ENCODE measurements around the gene NRP2. TPM values are rescaled to one million over a fixed set of nuclear protein-coding genes. Genes with fewer than 3 reads are reported as not detected.

NRP2 gene
- total and polyA plus RNA-seq, 4 experiments from 2014 or later: 1.1 to 2.1 TPM; not detected in 2

GRCh38 chr2:205642599-205643356 is 39.5 kb upstream of the NRP2 start:
- intact Hi-C loops (cut with micrococcal nuclease): no loop called here
- Mint-ChIP-seq H3K27me3 (peaks cover 6 to 11% of the 10 kb centered on the region in 2 donors), H3K27ac (no peak overlapping the region), H3K36me3 (no peaks in the 10 kb centered on the region), H3K4me3 (no peak overlapping the region), H3K9me3 (peaks cover 0 to 3% (median 0%) of the 10 kb centered on the region in 8 donors), H3K4me1 (peaks cover 0 to 1% (median under 1%) of the 10 kb centered on the region in 4 donors)
- ChIA-PET CTCF (ENCODE audit: partially characterized antibody) (no interaction called here), POLR2A (ENCODE audit: partially characterized antibody) (no interaction called here)
- Histone ChIP-seq H3K4me3 (ENCODE audit: low read length in 2 of 2) (no peak overlapping the region), H3K27me3 (ENCODE audit: insufficient read depth, low read length) (no peaks in the 10 kb centered on the region), H3K36me3 (ENCODE audit: insufficient read depth, low read length) (no peaks in the 10 kb centered on the region), H3K9me3 (ENCODE audit: control insufficient read depth in 1 of 2, low read length in 2 of 2) (no peaks in the 10 kb centered on the region), H3K4me1 (ENCODE audit: insufficient read depth, low read length) (no peaks in the 10 kb centered on the region), H3K27ac (ENCODE audit: low read depth, low read length) (no peak overlapping the region)
- DNase-seq: no peak

GRCh38 chr2:205643391-205643885 is 38.9 kb upstream of the NRP2 start:
- Mint-ChIP-seq H3K4me1 (no peaks in the 10 kb centered on the region), H3K4me3 (no peak overlapping the region), H3K27me3 (peaks cover 6 to 11% of the 10 kb centered on the region in 2 donors), H3K9me3 (peaks cover 0 to 3% (median 0%) of the 10 kb centered on the region in 8 donors), H3K27ac (no peak overlapping the region), H3K36me3 (no peaks in the 10 kb centered on the region)
- H3K4me3 ChIP-seq (ENCODE audit: low read length in 2 of 2): no peak overlapping the region
- H3K36me3 ChIP-seq (ENCODE audit: insufficient read depth, low read length): no peaks in the 10 kb centered on the region
- H3K4me1 ChIP-seq (ENCODE audit: insufficient read depth, low read length): no peaks in the 10 kb centered on the region
- no peak for DNase-seq
- CTCF ChIA-PET (ENCODE audit: partially characterized antibody): no interaction called here
- intact Hi-C loops (cut with micrococcal nuclease): no loop called here
- no peaks in the 10 kb centered on the region for H3K27me3 ChIP-seq (ENCODE audit: insufficient read depth, low read length)
- POLR2A ChIA-PET (ENCODE audit: partially characterized antibody): no interaction called here
- no peaks in the 10 kb centered on the region for H3K9me3 ChIP-seq (ENCODE audit: control insufficient read depth in 1 of 2, low read length in 2 of 2)
- H3K27ac ChIP-seq (ENCODE audit: low read depth, low read length): no peak overlapping the region

GRCh38 chr2:205644018-205644417 is 38.3 kb upstream of the NRP2 start:
- Mint-ChIP-seq H3K4me1 (no peaks in the 10 kb centered on the region), H3K9me3 (peaks cover 0 to 3% (median 0%) of the 10 kb centered on the region in 8 donors), H3K4me3 (no peak overlapping the region), H3K36me3 (no peaks in the 10 kb centered on the region), H3K27me3 (peaks cover 6 to 11% of the 10 kb centered on the region in 2 donors), H3K27ac (no peak overlapping the region)
- Histone ChIP-seq H3K4me1 (ENCODE audit: insufficient read depth, low read length) (no peaks in the 10 kb centered on the region), H3K36me3 (ENCODE audit: insufficient read depth, low read length) (no peaks in the 10 kb centered on the region), H3K27ac (ENCODE audit: low read depth, low read length) (no peak overlapping the region), H3K27me3 (ENCODE audit: insufficient read depth, low read length) (no peaks in the 10 kb centered on the region), H3K4me3 (ENCODE audit: low read length in 2 of 2) (no peak overlapping the region), H3K9me3 (ENCODE audit: control insufficient read depth in 1 of 2, low read length in 2 of 2) (no peaks in the 10 kb centered on the region)
- intact Hi-C loops (cut with micrococcal nuclease): no loop called here
- ChIA-PET POLR2A (ENCODE audit: partially characterized antibody) (no interaction called here), CTCF (ENCODE audit: partially characterized antibody) (no interaction called here)
- DNase-seq: no peak

- CTCF ChIA-PET (ENCODE audit: partially characterized antibody): no interaction called here
- no peaks in the 10 kb centered on the region for H3K36me3 ChIP-seq (ENCODE audit: insufficient read depth, low read length)
- Mint-ChIP-seq H3K9me3 (no peaks in the 10 kb centered on the region), H3K27me3 (peaks cover 6 to 11% of the 10 kb centered on the region in 2 donors), H3K4me1 (no peaks in the 10 kb centered on the region), H3K36me3 (no peaks in the 10 kb centered on the region), H3K27ac (no peak overlapping the region), H3K4me3 (no peak overlapping the region)
- no peak for DNase-seq
- no peak overlapping the region for H3K27ac ChIP-seq (ENCODE audit: low read depth, low read length)
- intact Hi-C loops (cut with micrococcal nuclease): no loop called here
- H3K4me1 ChIP-seq (ENCODE audit: insufficient read depth, low read length): no peaks in the 10 kb centered on the region
- no peak overlapping the region for H3K4me3 ChIP-seq (ENCODE audit: low read length in 2 of 2)
- H3K9me3 ChIP-seq (ENCODE audit: control insufficient read depth in 1 of 2, low read length in 2 of 2): no peaks in the 10 kb centered on the region
- POLR2A ChIA-PET (ENCODE audit: partially characterized antibody): no interaction called here
- H3K27me3 ChIP-seq (ENCODE audit: insufficient read depth, low read length): no peaks in the 10 kb centered on the region
Measured at GRCh38 chr2:205646680-205647079, 35.6 kb upstream of the NRP2 start.

GRCh38 chr2:205650450-205650849 is 31.9 kb upstream of the NRP2 start:
- Histone ChIP-seq H3K4me1 (ENCODE audit: insufficient read depth, low read length) (no peaks in the 10 kb centered on the region), H3K4me3 (ENCODE audit: low read length in 2 of 2) (no peak overlapping the region), H3K27me3 (ENCODE audit: insufficient read depth, low read length) (no peaks in the 10 kb centered on the region), H3K36me3 (ENCODE audit: insufficient read depth, low read length) (no peaks in the 10 kb centered on the region), H3K27ac (ENCODE audit: low read depth, low read length) (no peak overlapping the region), H3K9me3 (ENCODE audit: control insufficient read depth in 1 of 2, low read length in 2 of 2) (no peaks in the 10 kb centered on the region)
- no peaks in the 10 kb centered on the region for H3K9me3 Mint-ChIP-seq
- intact Hi-C loops (cut with micrococcal nuclease): no loop called here
- H3K4me1 Mint-ChIP-seq: no peaks in the 10 kb centered on the region
- ChIA-PET POLR2A (ENCODE audit: partially characterized antibody) (no interaction called here), CTCF (ENCODE audit: partially characterized antibody) (no interaction called here)
- H3K27ac Mint-ChIP-seq: no peak overlapping the region
- no peak for DNase-seq
- no peaks in the 10 kb centered on the region for H3K36me3 Mint-ChIP-seq
- no peak overlapping the region for H3K4me3 Mint-ChIP-seq
- H3K27me3 Mint-ChIP-seq: peaks cover 0 to 3% of the 10 kb centered on the region in 2 donors

DNA sequence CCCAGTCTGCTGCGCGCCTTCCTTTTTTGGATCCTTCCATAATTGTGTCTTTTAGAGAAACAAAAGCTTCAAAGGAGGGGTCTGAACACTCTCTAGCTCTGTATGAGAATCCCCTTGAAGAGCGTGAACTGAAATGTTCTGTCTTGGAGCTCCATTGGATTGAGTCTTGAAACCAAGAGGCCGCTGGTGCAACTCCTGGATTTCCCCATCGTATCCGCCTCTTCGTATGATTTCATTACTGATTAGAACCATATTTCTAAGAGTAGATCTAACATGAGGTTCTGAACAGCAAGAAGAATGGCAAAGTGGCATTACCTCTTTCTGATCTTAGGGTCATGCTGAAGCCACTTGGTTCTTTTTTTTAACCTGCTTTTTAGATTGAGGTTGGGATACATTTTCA is 31.4 kb upstream of the NRP2 start:
- Mint-ChIP-seq H3K36me3 (no peaks in the 10 kb centered on the region), H3K27me3 (peaks cover 0 to 4% of the 10 kb centered on the region in 2 donors), H3K4me1 (no peaks in the 10 kb centered on the region), H3K9me3 (no peaks in the 10 kb centered on the region), H3K4me3 (no peak overlapping the region), H3K27ac (no peak overlapping the region)
- Histone ChIP-seq H3K4me3 (ENCODE audit: low read length in 2 of 2) (no peak overlapping the region), H3K4me1 (ENCODE audit: insufficient read depth, low read length) (no peaks in the 10 kb centered on the region), H3K27me3 (ENCODE audit: insufficient read depth, low read length) (no peaks in the 10 kb centered on the region), H3K27ac (ENCODE audit: low read depth, low read length) (no peak overlapping the region), H3K9me3 (ENCODE audit: control insufficient read depth in 1 of 2, low read length in 2 of 2) (no peaks in the 10 kb centered on the region), H3K36me3 (ENCODE audit: insufficient read depth, low read length) (no peaks in the 10 kb centered on the region)
- intact Hi-C loops (cut with micrococcal nuclease): no loop called here
- ChIA-PET POLR2A (ENCODE audit: partially characterized antibody) (no interaction called here), CTCF (ENCODE audit: partially characterized antibody) (no interaction called here)
- DNase-seq: no peak

GRCh38 chr2:205651719-205652118 is 30.6 kb upstream of the NRP2 start:
- Mint-ChIP-seq H3K4me3 (no peak overlapping the region), H3K27me3 (peaks cover 2 to 4% of the 10 kb centered on the region in 2 donors), H3K36me3 (no peaks in the 10 kb centered on the region), H3K4me1 (no peaks in the 10 kb centered on the region), H3K27ac (no peak overlapping the region), H3K9me3 (no peaks in the 10 kb centered on the region)
- Histone ChIP-seq H3K4me1 (ENCODE audit: insufficient read depth, low read length) (no peaks in the 10 kb centered on the region), H3K27me3 (ENCODE audit: insufficient read depth, low read length) (no peaks in the 10 kb centered on the region), H3K36me3 (ENCODE audit: insufficient read depth, low read length) (no peaks in the 10 kb centered on the region), H3K27ac (ENCODE audit: low read depth, low read length) (no peak overlapping the region), H3K4me3 (ENCODE audit: low read length in 2 of 2) (no peak overlapping the region), H3K9me3 (ENCODE audit: control insufficient read depth in 1 of 2, low read length in 2 of 2) (no peaks in the 10 kb centered on the region)
- no peak for DNase-seq
- POLR2A ChIA-PET (ENCODE audit: partially characterized antibody): no interaction called here
- CTCF ChIA-PET (ENCODE audit: partially characterized antibody): no interaction called here
- intact Hi-C loops (cut with micrococcal nuclease): no loop called here
